ENCODE data around the gene DOCK9. TPM values are rescaled to one million over a fixed set of nuclear protein-coding genes. Genes with fewer than 3 reads are reported as not detected.
A peak's percentile ranks its signal among the peaks of the same experiment; 100 is the strongest.

The DOCK9 gene
- total RNA-seq, 3 donors from 2014 or later, result 25.8 to 34.9 (median 28.4) TPM

- Mint-ChIP-seq H3K9me3 (no peaks in the 10 kb centered on the region), H3K27me3 (ENCODE audit: low read depth) (no peaks in the 10 kb centered on the region), H3K4me1 (ENCODE audit: low read depth) (peaks cover 19% of the 10 kb centered on the region), H3K4me3 (no peak overlapping the region), H3K36me3 (ENCODE audit: insufficient read depth) (peaks cover 40% of the 10 kb centered on the region)
- ATAC-seq (no peak), DNase-seq (no peak)
Observed at GRCh38 chr13:98892821-98893220, 85.0 kb downstream of the DOCK9 start.

DNA sequence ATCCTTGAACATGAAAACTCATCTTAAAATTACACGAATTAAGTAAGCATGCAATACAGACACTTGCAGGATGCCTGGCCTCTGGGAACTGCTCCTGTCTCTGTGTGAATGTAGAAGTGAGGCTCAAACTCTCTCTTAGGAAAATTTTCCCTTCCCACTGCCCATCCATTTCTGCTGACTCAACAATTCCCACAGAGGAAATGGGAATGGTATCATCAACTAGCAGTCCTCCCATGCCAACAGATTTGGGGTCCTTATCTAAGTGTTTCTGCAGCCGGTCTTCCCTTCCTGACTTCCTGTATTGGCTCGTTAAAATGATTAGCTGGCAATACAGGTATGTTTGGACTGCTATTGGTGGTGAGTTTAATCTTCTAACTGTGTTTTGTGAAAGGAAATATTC lies 85.8 kb downstream of the DOCK9 start:
- H3K27me3 Mint-ChIP-seq (ENCODE audit: low read depth), result no peaks in the 10 kb centered on the region
- no peak for DNase-seq
- ATAC-seq, result no peak
- H3K4me1 Mint-ChIP-seq (ENCODE audit: low read depth), result peaks cover 17% of the 10 kb centered on the region
- no peak overlapping the region for H3K4me3 Mint-ChIP-seq
- peaks cover 33% of the 10 kb centered on the region for H3K36me3 Mint-ChIP-seq (ENCODE audit: insufficient read depth)
- no peaks in the 10 kb centered on the region for H3K9me3 Mint-ChIP-seq

DNA sequence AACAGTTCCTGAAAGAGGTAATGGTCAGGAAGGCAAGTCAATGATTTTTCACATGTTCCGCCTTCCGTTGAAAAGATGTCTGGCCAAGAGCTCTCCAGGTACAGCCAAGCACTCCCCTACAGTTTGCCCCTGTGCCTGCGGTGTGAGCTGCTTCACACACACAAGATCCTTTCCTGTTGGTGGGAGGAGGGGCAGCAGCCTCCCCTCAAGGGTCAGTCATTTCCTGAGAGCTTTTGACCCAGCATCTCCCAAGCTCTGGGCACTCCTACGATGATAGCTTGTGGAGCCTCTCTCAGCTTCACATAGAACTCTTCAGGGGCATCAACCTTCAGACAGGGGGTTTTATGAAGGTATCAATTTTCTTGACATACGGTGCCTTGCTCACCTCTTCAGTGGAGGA lies 86.9 kb downstream of the DOCK9 start:
- Mint-ChIP-seq H3K4me3 (no peak overlapping the region), H3K4me1 (ENCODE audit: low read depth) (peaks cover 17% of the 10 kb centered on the region), H3K9me3 (no peaks in the 10 kb centered on the region), H3K27me3 (ENCODE audit: low read depth) (no peaks in the 10 kb centered on the region), H3K36me3 (ENCODE audit: insufficient read depth) (peaks cover 28% of the 10 kb centered on the region)
- ATAC-seq (no peak), DNase-seq (no peak)

DNA sequence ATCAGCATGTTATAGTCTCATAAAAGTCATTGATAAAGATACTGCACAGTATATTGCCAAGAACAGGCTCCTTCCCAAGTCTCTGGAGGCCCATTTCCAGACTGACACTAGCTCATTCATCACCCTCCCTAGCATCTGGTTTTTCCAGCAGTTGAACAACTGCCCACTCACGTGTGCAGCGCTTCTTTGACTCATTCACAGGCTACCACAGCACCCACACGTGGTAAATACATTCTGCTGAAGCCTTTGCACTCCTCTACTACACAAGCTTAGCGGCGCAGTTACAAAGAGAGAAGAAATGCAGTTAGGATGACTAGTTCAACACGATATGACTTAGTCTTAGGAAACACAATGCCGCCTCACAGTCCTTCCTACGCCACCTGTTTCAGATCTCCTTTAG lies 87.7 kb downstream of the DOCK9 start:
- peak; percentile 95 for ATAC-seq
- DNase-seq, result peak; percentile 12
- H3K36me3 Mint-ChIP-seq (ENCODE audit: insufficient read depth), result peaks cover 31% of the 10 kb centered on the region
- H3K4me3 Mint-ChIP-seq, result no peak overlapping the region
- H3K27me3 Mint-ChIP-seq (ENCODE audit: low read depth), result no peaks in the 10 kb centered on the region
- H3K4me1 Mint-ChIP-seq (ENCODE audit: low read depth), result peaks cover 17% of the 10 kb centered on the region
- no peaks in the 10 kb centered on the region for H3K9me3 Mint-ChIP-seq

- H3K27me3 Mint-ChIP-seq (ENCODE audit: low read depth), result no peaks in the 10 kb centered on the region
- H3K4me3 Mint-ChIP-seq, result no peak overlapping the region
- H3K9me3 Mint-ChIP-seq, result no peaks in the 10 kb centered on the region
- H3K36me3 Mint-ChIP-seq (ENCODE audit: insufficient read depth), result peaks cover 34% of the 10 kb centered on the region
- ATAC-seq (peak; percentile 66 to 71), DNase-seq (no peak)
- H3K4me1 Mint-ChIP-seq (ENCODE audit: low read depth), result peaks cover 17% of the 10 kb centered on the region
Observed at GRCh38 chr13:98889419-98890085, 88.3 kb downstream of the DOCK9 start.

- no peaks in the 10 kb centered on the region for H3K9me3 Mint-ChIP-seq
- H3K4me1 Mint-ChIP-seq (ENCODE audit: low read depth), result peaks cover 17% of the 10 kb centered on the region
- H3K36me3 Mint-ChIP-seq (ENCODE audit: insufficient read depth), result peaks cover 41% of the 10 kb centered on the region
- H3K4me3 Mint-ChIP-seq, result no peak overlapping the region
- DNase-seq, result no peak
- no peak for ATAC-seq
- H3K27me3 Mint-ChIP-seq (ENCODE audit: low read depth), result no peaks in the 10 kb centered on the region
Observed at GRCh38 chr13:98888890-98889279, 89.0 kb downstream of the DOCK9 start.

DNA sequence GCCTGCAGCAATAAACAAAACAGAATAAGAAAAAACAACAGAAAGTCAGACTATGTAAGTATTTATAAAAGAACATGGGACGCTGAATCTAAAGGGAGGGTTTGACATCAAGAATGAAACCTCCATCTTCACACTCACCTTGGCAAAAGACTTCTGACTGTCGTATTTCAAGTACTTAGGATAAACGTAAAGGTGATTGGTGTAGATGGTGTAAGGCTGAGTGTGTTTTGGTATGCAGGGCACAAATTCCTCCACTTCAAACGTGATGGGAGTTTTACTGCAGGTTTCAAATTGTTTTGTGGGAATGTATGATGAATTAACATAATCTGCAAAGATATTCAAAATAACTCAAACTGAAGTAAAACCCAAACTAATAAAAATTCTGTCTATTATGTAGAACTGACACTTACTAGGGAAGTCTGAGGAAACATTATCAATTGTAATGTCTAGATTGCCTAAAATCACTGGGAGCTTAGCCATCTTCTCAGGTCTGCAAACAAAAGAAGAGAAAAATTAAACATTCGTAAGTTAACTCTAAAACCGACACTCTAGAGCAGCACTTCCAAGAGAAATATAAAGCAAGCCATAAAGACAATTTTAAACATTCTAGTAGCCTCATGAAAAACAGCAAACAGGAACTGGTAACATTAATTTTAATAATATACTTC lies 89.5 kb downstream of the DOCK9 start:
- peaks cover 17% of the 10 kb centered on the region for H3K4me1 Mint-ChIP-seq (ENCODE audit: low read depth)
- peaks cover 42% of the 10 kb centered on the region for H3K36me3 Mint-ChIP-seq (ENCODE audit: insufficient read depth)
- no peak overlapping the region for H3K4me3 Mint-ChIP-seq
- no peak for ATAC-seq
- H3K27me3 Mint-ChIP-seq (ENCODE audit: low read depth), result no peaks in the 10 kb centered on the region
- H3K9me3 Mint-ChIP-seq, result no peaks in the 10 kb centered on the region
- no peak for DNase-seq

DNA sequence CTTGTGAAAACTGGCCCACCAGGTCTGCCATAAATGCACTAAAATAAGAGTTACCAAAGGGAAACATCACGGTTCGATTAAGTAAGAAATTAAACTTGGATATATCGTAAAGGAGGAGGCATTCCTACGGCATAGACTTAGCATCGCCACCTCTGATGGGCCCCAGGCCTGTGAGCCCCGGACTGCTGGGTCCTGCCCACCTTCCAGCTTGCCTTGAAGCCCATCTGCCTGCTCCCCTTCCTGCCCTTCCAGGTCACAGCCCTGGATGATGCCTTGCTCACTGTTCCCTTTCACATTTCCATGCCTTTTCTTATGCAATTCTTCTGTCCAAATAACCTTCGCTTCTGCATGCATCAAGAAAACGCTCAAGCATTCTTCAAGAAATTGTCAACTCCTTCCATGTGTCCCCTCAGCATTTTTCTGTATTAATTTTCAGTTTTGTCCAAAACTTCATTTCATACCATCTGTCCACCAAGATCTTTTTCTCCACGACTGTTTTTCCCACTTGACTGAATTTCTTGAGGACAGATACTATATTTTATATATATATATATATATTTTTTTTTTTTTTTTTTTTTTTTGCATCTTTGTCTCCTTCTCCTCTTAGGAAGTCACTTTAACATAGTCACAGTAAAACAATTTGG lies 91.2 kb downstream of the DOCK9 start:
- Mint-ChIP-seq H3K27me3 (ENCODE audit: low read depth) (no peaks in the 10 kb centered on the region), H3K4me1 (ENCODE audit: low read depth) (peaks cover 17% of the 10 kb centered on the region), H3K4me3 (no peak overlapping the region), H3K36me3 (ENCODE audit: insufficient read depth) (peaks cover 43% of the 10 kb centered on the region), H3K9me3 (no peaks in the 10 kb centered on the region)
- DNase-seq (no peak), ATAC-seq (no peak)

GRCh38 chr13:98885600-98885999 lies 92.3 kb downstream of the DOCK9 start:
- no peak for ATAC-seq
- no peak for DNase-seq
- H3K36me3 Mint-ChIP-seq (ENCODE audit: insufficient read depth), result peaks cover 50% of the 10 kb centered on the region
- no peak overlapping the region for H3K4me3 Mint-ChIP-seq
- no peaks in the 10 kb centered on the region for H3K27me3 Mint-ChIP-seq (ENCODE audit: low read depth)
- no peaks in the 10 kb centered on the region for H3K9me3 Mint-ChIP-seq
- H3K4me1 Mint-ChIP-seq (ENCODE audit: low read depth), result peaks cover 12% of the 10 kb centered on the region

GRCh38 chr13:98883998-98884397 lies 93.9 kb downstream of the DOCK9 start:
- H3K27me3 Mint-ChIP-seq (ENCODE audit: low read depth), result no peaks in the 10 kb centered on the region
- H3K36me3 Mint-ChIP-seq (ENCODE audit: insufficient read depth), result peaks cover 64% of the 10 kb centered on the region
- no peak overlapping the region for H3K4me3 Mint-ChIP-seq
- no peaks in the 10 kb centered on the region for H3K9me3 Mint-ChIP-seq
- H3K4me1 Mint-ChIP-seq (ENCODE audit: low read depth), result no peaks in the 10 kb centered on the region
- ATAC-seq (no peak), DNase-seq (no peak)

DNA sequence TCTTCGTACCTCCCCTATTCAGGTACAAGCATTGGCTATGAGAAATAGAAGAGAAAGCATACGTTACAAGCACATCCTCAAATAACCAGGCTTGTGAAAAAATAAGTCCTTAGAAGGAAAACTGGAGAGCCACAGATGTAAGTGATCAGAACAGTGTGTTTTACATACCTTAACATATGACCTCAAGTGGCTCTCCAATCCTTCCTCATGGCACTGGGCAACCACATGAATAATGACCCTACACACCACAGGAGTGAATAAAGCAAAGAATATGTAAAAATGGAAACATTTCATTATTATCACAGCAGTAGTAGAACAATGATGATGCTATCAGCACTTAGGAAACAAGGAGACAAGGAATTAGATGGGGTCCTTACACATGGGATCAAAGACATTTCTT lies 96.5 kb downstream of the DOCK9 start:
- Mint-ChIP-seq H3K4me1 (ENCODE audit: low read depth) (no peaks in the 10 kb centered on the region), H3K36me3 (ENCODE audit: insufficient read depth) (peaks cover 74% of the 10 kb centered on the region), H3K9me3 (no peaks in the 10 kb centered on the region), H3K4me3 (no peak overlapping the region), H3K27me3 (ENCODE audit: low read depth) (no peaks in the 10 kb centered on the region)
- DNase-seq (no peak), ATAC-seq (no peak)

DNA sequence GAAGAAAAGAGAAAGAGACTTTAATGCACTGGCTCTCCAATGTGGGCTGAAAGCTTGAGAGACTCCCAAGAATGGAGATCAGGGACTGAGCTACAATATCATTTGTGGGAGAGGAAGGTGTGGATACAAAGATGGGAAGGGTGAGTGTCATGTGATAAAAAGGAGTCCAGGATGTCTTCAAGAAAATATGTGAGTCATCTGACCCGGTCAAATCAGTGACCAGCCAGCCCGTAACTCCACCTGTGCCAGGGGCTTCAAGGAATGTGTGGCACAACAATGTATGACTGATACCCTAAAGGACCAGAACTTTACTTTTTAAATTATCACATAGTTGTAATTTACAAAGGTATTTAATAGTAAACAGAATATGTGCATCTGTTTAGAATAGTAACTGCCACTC lies 97.2 kb downstream of the DOCK9 start:
- DNase-seq, result no peak
- H3K36me3 Mint-ChIP-seq (ENCODE audit: insufficient read depth), result peaks cover 74% of the 10 kb centered on the region
- no peaks in the 10 kb centered on the region for H3K9me3 Mint-ChIP-seq
- H3K27me3 Mint-ChIP-seq (ENCODE audit: low read depth), result no peaks in the 10 kb centered on the region
- peaks cover 1% of the 10 kb centered on the region for H3K4me1 Mint-ChIP-seq (ENCODE audit: low read depth)
- no peak overlapping the region for H3K4me3 Mint-ChIP-seq
- no peak for ATAC-seq

DNA sequence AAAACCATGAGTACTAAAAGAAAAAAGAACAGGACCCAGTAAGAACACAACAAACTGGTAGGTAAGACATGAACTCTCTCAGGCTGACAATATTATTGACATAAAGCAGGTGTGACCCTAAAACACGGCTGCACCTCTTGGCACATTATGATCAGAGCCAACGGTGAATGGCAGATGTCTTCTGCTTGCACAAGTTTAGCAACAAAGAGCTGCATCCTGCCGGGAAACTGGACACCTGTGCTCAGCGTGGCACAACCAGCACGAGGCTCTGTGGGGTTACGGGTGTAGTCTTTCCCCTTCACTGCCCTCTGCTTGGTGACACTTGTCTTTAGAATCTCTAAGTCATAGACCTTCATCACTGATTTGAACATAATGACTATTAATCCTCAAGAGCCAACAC lies 97.9 kb downstream of the DOCK9 start:
- Mint-ChIP-seq H3K36me3 (ENCODE audit: insufficient read depth) (peaks cover 79% of the 10 kb centered on the region), H3K4me3 (no peak overlapping the region), H3K27me3 (ENCODE audit: low read depth) (no peaks in the 10 kb centered on the region), H3K4me1 (ENCODE audit: low read depth) (peaks cover 8% of the 10 kb centered on the region), H3K9me3 (peaks cover 1% of the 10 kb centered on the region)
- ATAC-seq, result no peak
- DNase-seq, result no peak

DNA sequence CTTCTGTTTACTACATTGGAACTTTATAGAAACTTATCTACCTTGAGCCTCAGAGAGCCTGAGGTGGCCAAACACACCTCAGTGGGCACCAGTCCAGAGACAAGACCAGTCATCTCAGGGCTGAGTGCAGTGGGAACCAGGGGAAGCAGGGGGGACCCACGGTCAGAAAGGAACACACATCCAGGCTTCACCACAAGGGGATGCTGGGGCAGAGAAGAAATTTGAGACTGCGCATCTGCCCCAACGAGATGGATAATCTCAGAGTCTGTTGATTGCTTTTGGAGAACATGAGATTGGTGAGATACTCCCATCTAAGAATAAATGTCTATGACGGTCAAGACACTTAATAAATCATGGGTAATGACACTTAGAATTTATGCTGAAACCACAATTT lies 98.7 kb downstream of the DOCK9 start:
- H3K9me3 Mint-ChIP-seq, result peaks cover 8% of the 10 kb centered on the region
- no peaks in the 10 kb centered on the region for H3K27me3 Mint-ChIP-seq (ENCODE audit: low read depth)
- H3K36me3 Mint-ChIP-seq (ENCODE audit: insufficient read depth), result peaks cover 81% of the 10 kb centered on the region
- no peak for DNase-seq
- no peak for ATAC-seq
- H3K4me1 Mint-ChIP-seq (ENCODE audit: low read depth), result peaks cover 8% of the 10 kb centered on the region
- H3K4me3 Mint-ChIP-seq, result no peak overlapping the region
